Transverse colon (tissue), 4 donors: Measurements from ENCODE around the gene CAPZA1. TPM values are rescaled to one million over a fixed set of nuclear protein-coding genes. Genes with fewer than 3 reads are reported as not detected.

Experiments used
- DNase-seq: peaks from one replicate; pipeline ENCODE4 v3.0.0-alpha.2; 2019
- H3K27ac ChIP-seq, 4 donors: fragments of 200-600 bp; sonication (generic); 2 replicates each; pipeline ENCODE4 v1.5.1; 2016 to 2018; ENCODE audit warnings: inconsistent platforms in 4 of 4
- H3K27me3 ChIP-seq: fragments of 200-600 bp; sonication (generic); 2 replicates; pipeline ENCODE4 v1.5.1; 2017; ENCODE audit warnings: inconsistent platforms
- H3K36me3 ChIP-seq, 4 donors: fragments of 200-600 bp; sonication (generic); 2 replicates each; pipeline ENCODE4 v1.5.1; 2017 to 2019; ENCODE audit warnings: inconsistent platforms in 4 of 4
- H3K4me1 ChIP-seq, 4 donors: fragments of 200-600 bp; sonication (generic); 2 replicates each; pipeline ENCODE4 v1.5.1; 2017 to 2020; ENCODE audit warnings: inconsistent platforms in 4 of 4
- H3K4me3 ChIP-seq, 4 donors: fragments of 200-600 bp; sonication (generic); 1 replicate in 1 of 4; 2 replicates in 3 of 4; pipeline versions ENCODE4 v1.5.1 to v1.6.1; 2017 to 2019; ENCODE audit warnings: inconsistent platforms in 4 of 4
- H3K9me3 ChIP-seq, 2 donors: fragments of 200-600 bp; sonication (generic); 2 replicates each; pipeline ENCODE4 v1.5.1; 2017 to 2019; ENCODE audit warnings: inconsistent platforms in 2 of 2
- EP300 ChIP-seq: sonication (generic); formaldehyde crosslinking; IDR thresholded peaks from one replicate; pipeline ENCODE4 v1.6.1; 2017; ENCODE audit warnings: antibody characterized with exemption, low read depth
- POLR2A ChIP-seq: fragments of 450-650 bp; IDR thresholded peaks from one replicate; pipeline ENCODE4 v1.6.1; 2016; ENCODE audit warnings: antibody characterized with exemption, mild to moderate bottlenecking, moderate library complexity
- POLR2AphosphoS5 ChIP-seq, 3 donors: sonication (generic); formaldehyde crosslinking; IDR thresholded peaks; one replicate each; pipeline ENCODE4 v1.6.1; 2016; ENCODE audit warnings: antibody characterized with exemption in 3 of 3
- WGBS, 2 donors: methylation state at CpG; one replicate each; pipeline ENCODE4 v1.1.5; 2018; ENCODE audit warnings: low coverage in 1 of 2; 5-methylcytosine and 5-hydroxymethylcytosine counted together
- in situ Hi-C, 4 donors: fragments of 200-750 bp; cut with MboI; loops; one replicate each; pipeline versions ENCODE4 v1.15.0 to v1.15.1; 2017; ENCODE audit warnings: low sequenced_read_pairs in 3 of 4, low pct_ligation_motif_present in 1 of 4, low pct_unique_long_range_greater_than_20kb in 1 of 4
- intact Hi-C: fragments of 100-400 bp; cut with DNase I; formaldehyde crosslinking; loops from one replicate; pipeline ENCODE4 v1.15.1; 2023; ENCODE audit warnings: low total_unique reads
- total RNA-seq, 4 donors: library from RNA; depleted of rRNA; stranded (reverse); fragments of >200 nt; gene quantifications; one replicate each; pipeline ENCODE4 v1.1.0, GENCODE V29; 2016
- TF ChIP-seq, protein P1 (sequence below), 5 experiments: fragments of 200-600 bp in 3 of 5; fragments of 450-650 bp in 2 of 5; sonication (generic) in 3 of 5; IDR thresholded peaks; 1 replicate in 2 of 5; 2 replicates in 3 of 5; pipeline ENCODE4 v1.5.1; 2016 to 2017; ENCODE audit warnings: antibody characterized with exemption in 5 of 5, inconsistent platforms in 3 of 5, mild to moderate bottlenecking in 2 of 5, moderate library complexity in 1 of 5

Gene CAPZA1
- total RNA-seq, 4 donors from 2014 or later, result 44.2 to 228 (median 123) TPM

- in situ Hi-C loops, result loop anchor here in 2 of 4 donors (25.0 kb wide), 2 partner anchors 93 to 218 kb away; partner anchors contain the start of genes CTTNBP2NL (in 2 of the 2) and WNT2B (in 1 of the 2)
- Histone ChIP-seq H3K4me1 (no peaks in the 10 kb centered on the region), H3K27me3 (no peaks in the 10 kb centered on the region), H3K4me3 (no peak overlapping the region), H3K36me3 (peaks cover 0 to 40% (median 13%) of the 10 kb centered on the region in 4 donors), H3K27ac (no peak overlapping the region), H3K9me3 (no peaks in the 10 kb centered on the region)
- TF ChIP-seq POLR2A (no peak), EP300 (no peak), POLR2AphosphoS5 (IDR thresholded peaks at IDR 0.05) (no peak)
- TF ChIP-seq, protein P1, sequence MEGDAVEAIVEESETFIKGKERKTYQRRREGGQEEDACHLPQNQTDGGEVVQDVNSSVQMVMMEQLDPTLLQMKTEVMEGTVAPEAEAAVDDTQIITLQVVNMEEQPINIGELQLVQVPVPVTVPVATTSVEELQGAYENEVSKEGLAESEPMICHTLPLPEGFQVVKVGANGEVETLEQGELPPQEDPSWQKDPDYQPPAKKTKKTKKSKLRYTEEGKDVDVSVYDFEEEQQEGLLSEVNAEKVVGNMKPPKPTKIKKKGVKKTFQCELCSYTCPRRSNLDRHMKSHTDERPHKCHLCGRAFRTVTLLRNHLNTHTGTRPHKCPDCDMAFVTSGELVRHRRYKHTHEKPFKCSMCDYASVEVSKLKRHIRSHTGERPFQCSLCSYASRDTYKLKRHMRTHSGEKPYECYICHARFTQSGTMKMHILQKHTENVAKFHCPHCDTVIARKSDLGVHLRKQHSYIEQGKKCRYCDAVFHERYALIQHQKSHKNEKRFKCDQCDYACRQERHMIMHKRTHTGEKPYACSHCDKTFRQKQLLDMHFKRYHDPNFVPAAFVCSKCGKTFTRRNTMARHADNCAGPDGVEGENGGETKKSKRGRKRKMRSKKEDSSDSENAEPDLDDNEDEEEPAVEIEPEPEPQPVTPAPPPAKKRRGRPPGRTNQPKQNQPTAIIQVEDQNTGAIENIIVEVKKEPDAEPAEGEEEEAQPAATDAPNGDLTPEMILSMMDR (IDR thresholded peaks at IDR 0.05), result no peak
- DNase-seq, result no peak
- WGBS, 2 donors, result 75 to 81% methylated on average over 4 of the region's 4 CpGs
- intact Hi-C loops, result no loop called here
These were observed 13.9 kb upstream of the CAPZA1 start for GRCh38 chr1:112605633-112606327.

DNA sequence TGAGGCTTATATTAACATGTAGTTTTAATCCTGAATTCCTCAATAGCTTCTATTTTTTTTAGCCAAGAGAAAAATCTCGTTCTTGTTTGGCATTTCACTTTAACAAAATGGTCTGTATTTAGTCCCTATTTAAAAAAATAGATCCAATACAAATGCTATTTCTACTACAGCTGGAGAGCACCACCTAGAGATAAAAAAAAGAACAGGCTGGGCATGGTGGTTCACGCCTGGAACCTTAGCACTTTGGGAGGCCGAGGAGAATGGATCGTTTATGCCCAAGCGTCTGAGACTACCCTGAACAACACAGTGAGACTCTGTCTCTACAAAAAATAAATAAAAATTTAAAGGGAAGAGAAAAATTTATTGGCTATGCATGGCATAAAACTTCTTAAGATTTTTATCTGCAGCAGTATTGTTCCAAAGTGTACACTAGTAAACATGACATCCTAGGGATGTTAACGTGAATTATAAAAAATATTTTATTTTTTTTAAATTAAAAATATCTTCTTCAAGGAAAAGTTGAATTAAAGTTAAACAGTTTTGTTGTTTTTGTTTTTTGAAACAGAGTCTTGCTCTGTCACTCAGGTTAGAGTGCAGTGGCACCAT, 5.1 kb upstream of the CAPZA1 start:
- no peak for DNase-seq
- Histone ChIP-seq H3K4me3 (no peak overlapping the region), H3K36me3 (peaks cover 0 to 16% (median 8%) of the 10 kb centered on the region in 4 donors), H3K27ac (no peak overlapping the region), H3K27me3 (no peaks in the 10 kb centered on the region), H3K4me1 (peaks cover 5 to 15% (median 9%) of the 10 kb centered on the region in 4 donors), H3K9me3 (no peaks in the 10 kb centered on the region)
- intact Hi-C loops (no loop called here), in situ Hi-C loops (loop anchor here (10.0 to 25.0 kb wide), 5 partner anchors 100 to 227 kb away; partner anchors contain the start of genes CTTNBP2NL (in 4 of the 4), WNT2B (in 2 of the 4) and PPM1J (in 1 of the 4))
- WGBS, 2 donors, result 63 to 76% methylated on average over 6 of the region's 6 CpGs
- TF ChIP-seq, protein P1 (IDR thresholded peaks at IDR 0.05), result peak; percentile 16 to 63 (median 52)
- no peak for TF ChIP-seq POLR2A

DNA sequence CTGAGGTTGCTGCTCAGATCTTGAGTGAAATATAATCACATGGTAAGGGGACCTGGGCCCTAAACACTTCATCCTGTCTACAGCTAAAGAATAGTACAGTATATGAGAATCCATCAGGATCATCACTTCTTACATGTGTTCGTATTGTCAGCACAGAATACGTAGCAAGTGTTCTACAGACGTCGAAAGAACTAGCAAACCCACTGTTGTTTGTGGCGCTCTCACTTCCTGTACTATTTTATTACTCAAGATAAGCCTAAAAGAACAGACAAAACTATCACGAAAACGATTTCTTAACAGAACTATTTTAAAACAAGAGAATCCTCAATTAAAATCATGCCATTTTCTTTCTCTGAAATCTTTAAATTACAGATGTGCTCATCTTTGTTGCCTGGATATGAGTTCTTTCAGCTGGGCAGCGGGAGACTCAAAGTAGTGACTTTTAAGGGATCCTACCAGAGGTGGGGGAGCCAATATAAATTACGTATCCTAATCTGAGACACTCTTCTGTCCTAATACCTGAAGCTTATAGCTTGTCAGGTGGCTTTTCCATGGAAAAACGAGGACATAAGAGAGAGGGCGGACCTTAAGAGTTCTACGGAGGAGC, 1.4 kb upstream of the CAPZA1 start:
- DNase-seq, result no peak
- intact Hi-C loops, result no loop called here

More for the DNA sequence above, 1.4 kb upstream of the CAPZA1 start:
- H3K9me3 ChIP-seq, result no peaks in the 10 kb centered on the region
- no peaks in the 10 kb centered on the region for H3K27me3 ChIP-seq
- 0 to 1% methylated on average over 8 to 12 of the region's 12 CpGs for WGBS, 2 donors
- peak overlapping the region; percentile 93 to 98 (median 97) for H3K27ac ChIP-seq
- H3K36me3 ChIP-seq, result no peaks in the 10 kb centered on the region
- TF ChIP-seq POLR2A (peak; percentile 25), EP300 (no peak), POLR2AphosphoS5 (IDR thresholded peaks at IDR 0.05) (peak in 2 of 3 donors; percentile 31 to 62)
- TF ChIP-seq, protein P1 (IDR thresholded peaks at IDR 0.05), result no peak
- peaks cover 16 to 39% (median 34%) of the 10 kb centered on the region in 4 donors for H3K4me1 ChIP-seq
- in situ Hi-C loops, result loop anchor here (10.0 to 25.0 kb wide), 5 partner anchors 97 to 231 kb away; partner anchors contain the start of genes CTTNBP2NL (in 4 of the 4), WNT2B (in 2 of the 4) and PPM1J (in 1 of the 4)
- peak overlapping the region; percentile 81 to 98 (median 86) for H3K4me3 ChIP-seq
